HG02973 (cell line): ENCODE data around the gene EMX1.

Experiments
- ATAC-seq: cut with Tn5 transposase; IDR thresholded peaks from one replicate; pipeline ENCODE4 v1.9.1; 2021; ENCODE audit warnings: moderate library complexity; ENCODE audit not compliant: unreplicated experiment

The EMX1 gene

DNA sequence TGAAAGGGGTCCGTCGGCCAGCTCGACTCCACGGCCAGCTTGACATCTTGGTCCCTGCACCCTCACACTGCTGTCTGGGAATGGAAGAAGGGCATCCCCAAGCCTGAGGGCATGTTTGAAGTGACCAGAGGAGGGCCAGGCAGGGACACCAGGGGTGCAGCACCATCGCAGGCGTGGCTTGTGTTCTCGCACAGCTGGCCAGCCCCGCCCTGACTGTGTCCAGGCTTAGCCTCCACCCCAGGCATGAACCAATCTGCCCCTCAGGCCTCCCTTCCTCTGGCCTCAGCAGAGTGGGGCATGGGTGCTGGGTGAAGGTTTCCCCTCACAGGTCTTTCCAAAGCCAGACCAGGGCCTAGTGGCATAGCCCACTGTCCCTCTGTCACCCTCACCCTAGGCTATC, 25.0 kb downstream of the EMX1 start:
- ATAC-seq, result no peak

DNA sequence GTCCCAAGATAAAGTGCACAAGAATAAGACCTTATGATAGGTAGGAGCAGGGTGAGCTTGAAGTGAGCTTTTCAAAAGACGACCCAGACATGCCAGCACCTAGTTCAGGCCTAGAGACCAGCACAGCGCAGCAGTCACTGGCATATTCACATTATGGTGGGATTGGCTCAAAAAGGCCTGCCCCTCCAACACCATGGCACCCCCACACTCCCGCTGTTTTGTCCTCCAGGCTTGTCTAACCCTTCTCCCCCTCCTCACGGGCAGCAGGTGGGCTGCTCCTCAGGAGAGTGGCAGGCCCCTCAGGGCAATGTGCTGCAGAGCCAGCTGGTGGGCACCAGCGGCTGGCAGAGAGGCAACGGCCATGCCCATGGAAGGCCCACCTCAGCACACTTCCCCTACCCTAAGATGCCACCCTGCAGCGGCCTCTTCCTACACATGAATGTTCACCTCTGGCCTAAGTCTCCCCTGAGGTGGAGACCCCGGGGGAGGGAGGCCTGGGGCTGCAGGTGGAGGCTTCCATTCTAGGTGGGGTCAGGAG, 25.6 kb downstream of the EMX1 start:
- ATAC-seq, result no peak

DNA sequence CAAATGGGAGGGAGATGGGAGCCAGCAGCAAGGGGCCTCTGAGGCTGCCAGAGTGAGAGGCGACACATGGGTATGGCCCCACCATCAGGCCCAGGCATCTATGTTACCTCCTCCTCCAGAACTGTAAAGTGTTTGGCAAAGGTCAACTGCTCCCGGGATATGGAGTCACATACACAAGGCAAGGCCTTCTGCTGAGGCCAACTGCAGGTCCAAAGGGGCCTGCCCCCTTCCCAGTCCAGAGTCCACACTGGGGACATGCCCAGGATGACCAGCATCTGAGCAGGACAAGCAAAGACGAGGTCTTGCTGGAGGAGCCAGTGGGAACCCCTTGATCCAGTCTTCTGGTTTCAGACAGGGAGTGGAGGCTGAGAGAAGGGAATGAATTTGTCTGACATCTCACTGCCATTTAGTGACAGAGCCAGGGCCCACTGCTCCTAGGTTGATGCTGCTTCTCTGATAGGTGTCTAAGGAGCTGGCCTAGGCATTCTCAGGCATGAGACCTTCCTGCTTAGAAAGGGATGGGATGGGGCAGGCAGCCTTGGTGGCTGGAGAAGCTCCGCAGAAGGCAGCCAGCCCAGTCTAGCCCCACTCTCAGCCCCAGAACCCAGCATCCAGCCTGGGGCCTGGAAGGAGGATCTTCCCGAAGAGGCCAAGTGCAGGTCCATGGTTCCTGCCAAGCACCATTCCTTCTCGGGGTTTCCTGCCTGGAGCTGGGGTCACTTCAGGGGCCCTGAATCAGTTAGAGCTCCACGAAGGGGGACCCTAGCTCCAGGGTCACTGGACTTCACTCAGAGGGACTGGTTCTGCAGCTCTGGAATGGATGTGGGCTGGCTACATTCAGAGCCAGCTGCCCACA, 26.4 kb downstream of the EMX1 start:
- ATAC-seq, result no peak

DNA sequence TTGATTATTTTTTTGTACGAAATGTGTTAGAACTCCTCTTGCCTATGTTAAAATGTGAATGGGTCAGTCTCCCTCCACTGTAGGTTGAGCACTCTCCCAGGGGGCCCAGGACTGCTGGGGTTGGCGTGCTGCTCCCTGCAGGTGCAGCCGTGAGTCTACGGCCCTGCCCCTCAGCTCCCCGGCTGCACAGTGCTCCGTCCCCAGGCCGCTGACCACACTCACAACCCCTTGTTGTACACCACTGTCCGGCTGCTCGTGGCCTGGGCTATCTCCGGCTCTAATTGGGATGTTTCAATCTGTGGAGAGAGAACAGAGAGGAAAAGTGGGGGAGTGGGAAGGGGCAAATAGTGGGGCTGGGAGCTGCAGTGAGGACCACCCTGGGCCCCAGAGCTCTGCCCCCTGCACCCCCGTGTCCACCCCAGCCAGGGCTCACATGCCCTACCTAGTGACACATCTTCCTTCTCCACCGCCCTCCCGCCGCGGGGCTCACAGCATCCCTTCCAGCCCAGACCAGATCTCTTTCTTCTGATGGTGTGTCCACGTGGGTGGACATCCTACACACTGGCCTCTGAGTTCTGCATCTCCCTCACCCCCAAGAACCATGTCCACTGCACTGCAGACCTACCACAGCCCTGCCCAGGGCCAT, 27.6 kb downstream of the EMX1 start:
- no peak for ATAC-seq

DNA sequence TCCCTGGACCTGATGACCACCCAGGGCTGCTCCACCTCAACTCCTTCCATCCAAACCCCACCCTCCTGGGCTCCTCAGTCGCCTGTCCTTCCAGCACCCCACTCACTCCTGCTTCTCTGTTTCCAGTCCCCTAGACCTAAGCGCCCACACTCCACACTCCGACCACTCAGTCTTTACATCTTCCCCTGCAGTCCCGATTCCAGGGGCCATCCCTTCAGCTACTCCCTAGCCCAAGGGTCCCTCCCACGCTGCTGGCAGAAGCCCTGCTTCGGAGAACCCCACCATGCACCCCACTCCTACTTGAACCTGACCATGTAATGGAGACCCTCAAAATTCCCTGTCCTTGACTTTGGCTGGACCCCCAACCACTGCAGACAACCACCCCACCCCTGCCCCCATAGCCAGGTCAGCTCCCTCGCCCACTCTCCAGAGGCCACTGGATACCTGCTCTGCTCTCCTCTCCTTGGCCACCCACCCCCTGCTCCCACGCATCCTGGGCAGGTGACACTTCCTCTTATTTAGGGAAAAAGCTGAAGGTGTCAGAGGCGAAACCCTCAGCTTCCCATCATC, 28.2 kb downstream of the EMX1 start:
- no peak for ATAC-seq

DNA sequence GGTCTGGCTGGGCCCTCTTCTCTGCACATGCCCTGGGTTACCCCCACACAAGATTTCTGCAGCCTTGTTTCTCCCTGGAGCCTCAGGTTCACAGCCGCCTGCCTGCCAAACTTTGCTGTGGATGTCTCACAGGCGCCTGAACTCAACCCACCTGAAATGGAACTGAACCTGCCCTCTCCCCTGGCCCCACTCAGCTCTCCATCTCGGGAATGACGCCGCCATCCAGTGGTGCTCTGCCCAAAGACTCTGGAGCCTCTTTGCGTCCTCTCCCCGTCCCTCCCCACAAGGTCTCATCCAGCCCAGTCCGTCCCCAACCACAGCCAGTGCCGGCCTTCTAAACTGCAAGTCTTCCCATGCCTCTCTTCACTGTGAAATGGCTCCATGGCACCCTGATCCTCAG, 29.1 kb downstream of the EMX1 start:
- ATAC-seq, result no peak

DNA sequence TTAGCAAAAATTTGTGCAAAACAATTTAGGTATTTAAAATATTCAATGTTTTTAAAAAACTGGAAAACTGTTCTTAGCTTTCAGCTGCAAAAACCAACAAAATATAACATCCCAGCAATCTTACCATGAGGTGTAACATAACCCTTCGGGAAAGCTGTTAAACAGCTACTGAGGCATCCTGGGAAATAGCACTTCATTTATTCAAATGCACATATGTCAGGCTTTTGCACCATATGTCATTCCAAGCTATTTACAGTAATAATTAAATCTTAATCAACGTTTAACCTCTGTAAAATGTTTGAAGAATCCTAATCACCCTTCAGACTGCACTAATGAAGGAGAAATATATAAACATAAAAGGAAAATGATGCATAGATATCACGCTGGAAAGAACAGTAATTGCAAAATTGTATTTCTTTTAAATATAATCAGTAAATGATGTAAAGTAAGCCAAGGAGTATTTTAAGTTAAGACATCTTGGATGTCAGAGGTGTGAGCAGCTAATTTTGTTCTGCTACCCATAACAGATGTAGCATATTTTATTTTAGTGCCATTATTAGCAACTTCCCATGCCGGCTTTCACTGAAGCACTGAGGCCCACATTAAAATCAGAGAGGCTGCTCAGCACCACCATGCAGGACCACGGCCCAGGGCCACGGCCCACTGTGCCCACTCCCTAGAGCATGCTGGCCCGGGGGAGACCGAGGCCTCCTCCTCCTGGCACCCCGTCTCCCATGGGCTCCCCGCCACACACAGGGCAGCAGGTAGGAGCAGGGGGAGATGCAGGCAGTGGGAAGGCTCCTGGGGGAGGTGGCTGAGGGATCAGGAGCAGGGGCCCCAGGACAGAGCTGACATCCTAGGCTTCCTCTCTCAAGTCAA, 30.9 kb downstream of the EMX1 start:
- no peak for ATAC-seq

DNA sequence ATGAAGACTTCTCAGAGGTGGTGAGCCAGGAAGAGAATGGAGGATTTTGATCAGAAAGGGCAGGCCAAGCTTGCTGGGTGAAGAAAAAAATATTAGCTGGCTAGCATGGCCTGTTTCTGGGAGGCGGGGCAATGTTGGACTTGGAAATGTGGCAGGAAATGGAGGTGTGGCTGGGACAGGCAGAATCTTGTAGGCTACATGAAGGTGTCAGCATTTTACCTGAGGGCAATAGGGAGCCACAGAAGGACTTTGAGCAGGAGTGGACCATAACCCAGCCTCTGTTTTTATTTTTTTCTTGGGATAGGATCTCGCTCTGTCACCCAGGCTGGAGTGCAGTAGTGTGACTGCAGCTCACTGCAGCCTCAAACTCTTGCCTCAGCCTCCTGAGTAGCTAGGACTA, 31.7 kb downstream of the EMX1 start:
- no peak for ATAC-seq

DNA sequence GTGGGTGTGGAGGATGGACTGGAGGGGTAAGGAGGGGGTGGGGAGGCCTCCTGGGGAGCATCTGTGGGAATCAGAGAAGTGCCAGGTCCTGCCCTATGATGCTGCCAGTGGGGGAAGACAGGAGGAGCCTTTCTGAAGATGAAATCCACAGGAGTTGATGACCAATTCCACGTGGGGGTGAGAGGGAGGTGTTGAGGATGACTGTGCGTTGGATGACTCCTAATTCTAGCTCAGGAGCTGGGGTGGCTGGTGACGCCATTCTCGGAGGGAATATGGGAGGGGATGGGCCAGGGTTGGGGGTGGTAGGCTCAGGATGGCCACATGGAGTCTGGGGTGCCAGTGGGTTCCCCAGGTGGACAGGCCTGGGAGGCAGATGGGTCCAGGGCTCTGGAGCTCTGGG, 32.3 kb downstream of the EMX1 start:
- no peak for ATAC-seq

DNA sequence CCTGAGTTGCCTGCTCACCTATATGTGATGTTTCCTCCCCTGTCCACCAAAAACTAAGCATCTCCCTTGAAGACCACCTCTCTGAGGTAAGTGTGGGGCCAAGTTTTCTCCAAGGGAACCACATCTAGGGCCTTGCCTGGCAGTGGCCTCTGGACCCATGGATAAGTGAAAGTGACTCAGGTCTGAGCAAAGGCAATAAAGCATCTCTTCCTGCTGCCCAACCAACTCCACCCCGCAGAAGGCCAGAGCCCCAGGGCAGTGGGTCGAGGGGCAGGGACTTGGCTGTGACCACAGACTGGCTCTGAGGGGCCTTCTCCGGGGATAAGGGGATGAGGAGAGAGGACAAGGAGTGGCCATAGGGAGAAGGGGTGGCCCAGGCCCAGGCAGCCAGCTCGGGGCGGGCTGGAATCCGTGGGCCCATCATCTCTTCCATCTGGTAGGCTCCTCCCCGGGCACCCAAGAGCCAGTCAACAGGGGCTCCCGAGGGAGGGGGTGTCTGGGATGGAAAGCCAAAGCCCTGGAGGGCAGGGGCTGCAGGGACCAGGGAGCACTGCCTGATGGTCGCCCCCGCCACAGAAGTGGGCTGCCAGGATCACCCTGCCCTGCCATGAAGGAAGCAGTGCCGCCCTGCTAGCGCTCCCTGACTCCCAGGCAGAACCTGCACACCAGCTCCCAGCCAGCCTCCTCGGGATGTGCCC, 33.4 kb downstream of the EMX1 start:
- ATAC-seq, result no peak

DNA sequence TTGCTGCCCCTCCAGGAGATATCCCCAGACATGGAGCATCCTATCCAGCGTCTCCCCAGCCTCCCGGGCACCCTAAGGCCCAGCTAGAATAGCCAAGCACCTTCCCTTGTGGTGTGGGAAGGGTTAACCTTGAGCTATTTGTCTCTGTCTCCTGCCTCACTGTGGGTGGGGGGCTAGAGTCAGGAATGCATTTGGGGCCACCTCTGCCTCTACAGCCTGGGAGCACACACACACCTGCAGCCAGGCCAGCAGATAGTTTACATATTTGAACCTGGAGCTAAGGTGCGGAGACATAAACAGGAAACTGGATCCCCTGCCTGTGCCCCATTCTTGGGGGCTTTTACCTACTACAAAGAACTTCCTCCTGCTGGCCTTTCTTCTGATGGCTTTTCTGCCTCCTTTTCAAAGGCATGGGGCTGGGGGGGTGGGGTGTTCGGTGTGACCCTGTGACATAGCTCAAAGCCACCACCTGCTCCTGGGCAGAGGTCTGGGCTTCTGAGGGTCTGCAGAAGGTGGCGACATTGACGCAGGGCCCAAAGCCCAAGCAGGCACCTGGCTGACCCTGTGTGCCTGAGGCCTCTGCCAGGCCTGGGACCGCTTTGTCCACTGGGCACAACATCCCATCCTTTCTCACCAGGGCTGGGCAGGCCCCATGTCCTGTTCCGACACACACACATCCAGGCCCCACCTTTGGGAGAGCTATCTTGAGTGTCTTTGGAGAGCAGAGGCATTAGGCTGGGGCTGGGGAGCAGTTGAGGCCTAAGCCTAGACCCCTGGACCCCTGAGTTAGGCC, 34.2 kb downstream of the EMX1 start:
- ATAC-seq, result no peak

DNA sequence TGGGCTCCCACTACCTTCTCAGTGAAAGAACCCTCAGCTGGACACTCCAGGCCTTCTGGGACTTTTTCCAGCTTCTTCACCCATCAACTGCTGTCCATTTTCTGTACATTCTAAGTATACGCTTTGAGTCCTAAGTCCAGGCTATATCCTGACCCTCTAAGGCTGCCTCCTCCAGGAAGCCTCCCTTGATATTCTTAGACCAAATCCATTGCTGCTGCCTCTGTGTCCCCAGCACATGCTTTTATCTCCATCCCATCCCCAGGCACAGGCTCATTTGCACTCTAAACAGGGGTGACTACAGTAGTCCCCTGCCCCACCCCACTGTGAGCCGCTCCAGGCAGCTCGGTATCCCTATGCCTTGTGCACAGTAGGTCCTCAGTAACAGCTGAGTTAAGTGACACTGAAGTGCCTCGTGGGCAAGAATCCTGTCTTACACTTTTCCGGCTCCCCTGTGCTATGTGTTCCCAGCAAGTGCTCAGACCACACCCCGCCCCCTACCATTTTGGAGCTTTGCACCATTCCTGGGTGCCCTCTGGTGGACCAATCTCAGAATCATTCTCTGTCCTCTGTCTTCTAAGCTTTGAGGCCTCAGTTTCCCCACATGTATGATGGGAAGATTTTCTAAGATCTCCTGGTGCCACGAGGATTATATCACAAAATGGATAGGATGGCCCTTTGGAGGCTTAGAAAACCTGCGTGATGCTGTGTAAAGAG, 34.9 kb downstream of the EMX1 start:
- ATAC-seq, result no peak

DNA sequence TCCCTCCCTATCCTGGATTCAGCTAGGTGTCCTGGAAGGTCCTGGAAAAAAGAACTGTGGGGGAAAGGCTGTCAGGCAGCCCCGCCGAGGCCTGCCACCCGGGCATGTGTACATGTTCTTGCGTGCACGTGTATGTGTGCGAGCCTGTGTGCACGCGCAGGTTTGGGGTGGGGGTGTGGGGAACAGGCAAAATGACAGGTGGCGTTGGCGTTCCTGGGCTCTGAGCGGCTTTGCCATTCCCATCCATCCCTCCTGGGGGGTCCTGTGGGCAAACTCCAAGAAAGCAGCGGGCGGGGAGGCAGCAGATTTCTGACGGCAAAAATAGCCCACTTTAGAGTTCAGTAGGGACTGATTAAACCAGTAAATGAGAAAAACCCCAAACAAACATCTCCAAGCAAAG, 35.6 kb downstream of the EMX1 start:
- ATAC-seq, result no peak

DNA sequence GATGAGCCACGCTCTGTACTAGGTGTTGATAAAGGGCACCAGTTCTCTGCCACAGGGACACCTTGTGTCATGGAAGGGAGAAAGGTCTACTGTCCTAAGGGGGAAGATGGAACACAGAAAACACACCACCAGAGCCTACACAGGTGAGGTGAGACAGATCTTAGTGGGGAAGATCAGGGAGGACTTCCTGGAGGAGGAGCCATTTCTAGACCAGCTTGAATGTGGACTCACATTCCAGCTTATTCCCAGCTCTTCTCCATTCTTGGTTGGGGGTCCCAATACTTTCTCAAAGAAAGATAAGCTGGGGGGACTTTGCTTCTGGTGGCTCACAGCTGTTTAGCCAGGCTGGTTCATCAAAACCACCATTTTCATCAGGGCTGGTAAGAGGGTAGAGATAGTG, 36.2 kb downstream of the EMX1 start:
- ATAC-seq, result no peak

DNA sequence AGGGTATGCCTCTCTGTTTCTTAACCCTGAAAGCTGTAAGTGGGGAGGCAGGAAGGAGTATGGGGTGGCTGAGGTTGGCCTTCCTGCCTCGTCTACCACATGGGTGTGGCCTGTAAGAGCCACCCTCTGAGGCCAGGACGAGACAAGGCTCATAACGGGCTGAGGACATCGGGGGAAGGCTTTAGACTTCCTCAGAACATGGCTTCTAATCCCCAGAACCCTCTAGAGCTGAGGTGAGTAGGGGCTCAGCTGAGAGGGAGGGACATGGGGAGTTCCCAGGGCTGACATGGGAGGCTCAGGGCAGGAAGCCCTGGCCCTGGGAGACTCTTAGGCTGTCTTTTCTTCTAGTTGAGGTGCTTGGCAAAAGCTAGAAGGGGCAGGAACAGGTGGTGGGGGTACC, 36.7 kb downstream of the EMX1 start:
- ATAC-seq, result no peak

DNA sequence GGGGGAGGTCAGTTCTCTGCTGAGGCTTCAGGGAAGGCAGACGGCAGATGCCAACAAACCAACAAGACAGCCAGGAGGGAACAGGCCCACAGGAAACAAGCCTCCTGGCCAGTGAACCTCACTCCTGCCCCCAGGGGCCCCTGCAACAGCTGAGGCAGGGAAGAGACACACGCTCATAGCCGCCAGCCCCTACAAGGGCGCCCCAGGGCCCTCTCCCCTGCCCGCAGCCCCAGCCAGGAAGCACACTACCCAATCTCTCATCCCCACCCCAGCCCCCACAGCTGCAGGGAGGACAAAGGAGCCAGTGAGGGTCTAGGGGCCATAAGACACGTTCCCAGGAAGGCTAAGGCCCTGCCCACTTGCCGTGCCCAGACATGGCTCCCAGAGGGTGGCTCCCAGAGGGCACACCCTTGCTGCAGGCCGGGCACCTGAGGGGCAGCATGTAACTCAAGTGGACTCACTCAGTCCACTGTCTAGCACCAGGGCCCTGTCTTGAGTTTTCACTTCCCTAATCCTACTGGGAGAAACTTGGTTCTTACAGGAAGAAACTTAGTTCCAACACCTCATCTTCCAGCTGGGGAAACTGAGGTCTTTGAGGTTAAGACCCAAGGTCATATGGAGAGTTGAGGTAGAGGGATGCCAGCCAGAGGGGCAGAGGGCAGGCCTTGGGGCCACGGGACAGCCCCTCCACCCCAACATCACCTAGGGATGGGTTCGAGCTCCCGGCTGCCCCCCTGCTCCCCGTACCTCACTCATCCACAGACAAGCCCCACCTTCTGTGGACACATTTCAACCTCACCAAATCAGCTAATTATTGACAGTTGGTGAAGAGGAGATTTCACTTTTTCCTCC, 37.3 kb downstream of the EMX1 start:
- ATAC-seq, result no peak

DNA sequence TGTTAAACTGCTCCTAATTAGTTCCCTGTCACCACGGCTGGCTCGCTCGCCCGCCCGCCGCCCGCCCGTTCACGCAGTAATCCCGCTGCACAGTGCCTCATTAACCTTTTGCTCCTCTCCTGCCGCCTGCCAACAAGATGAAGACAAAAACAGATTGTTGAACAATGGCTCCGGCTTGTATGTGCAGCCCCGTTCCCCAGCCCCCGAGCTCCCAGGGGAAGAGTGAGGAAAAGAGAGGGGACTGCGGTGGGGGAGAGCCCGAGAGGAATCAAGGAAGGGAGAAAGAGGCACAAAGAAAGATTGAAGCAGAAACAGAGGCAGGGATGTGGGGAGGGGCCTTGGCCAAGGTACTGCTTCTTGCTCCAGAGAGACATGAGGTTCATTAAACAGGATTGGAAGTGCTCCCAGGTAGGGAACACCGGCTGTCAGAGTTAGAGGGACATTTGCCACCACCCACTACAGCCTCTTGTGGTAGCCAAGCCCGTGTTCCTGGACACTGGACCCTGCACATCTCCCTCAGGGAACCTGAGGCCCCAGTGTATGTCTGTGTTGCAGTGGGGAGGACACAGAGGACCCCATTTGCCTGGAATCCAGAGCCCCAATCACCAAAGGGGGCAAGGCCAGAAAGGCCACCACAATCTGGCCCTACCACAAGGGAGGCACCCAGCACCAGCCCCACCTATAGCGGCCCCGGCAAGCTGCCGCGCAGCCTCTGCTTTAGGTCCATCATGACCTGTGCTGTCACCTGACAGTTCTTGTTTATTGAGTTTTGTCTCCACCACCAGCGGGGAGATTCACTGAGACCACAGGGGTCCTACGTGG, 38.1 kb downstream of the EMX1 start:
- ATAC-seq, result no peak
